ENCODE results near the gene PDAP1. TPM values are rescaled to one million over a fixed set of nuclear protein-coding genes. Genes with fewer than 3 reads are reported as not detected.

Gene PDAP1
- total and polyA plus RNA-seq, 2 experiments from 2014 or later, result 93.1 to 134 TPM

GRCh38 chr7:99406557-99406956 lies 1.8 kb downstream of the PDAP1 start (continued):
- TF ChIP-seq ZNF462 (CRISPR knock-in tag; IDR thresholded peaks at IDR 0.05), result no peak
- no peak for TF ChIP-seq CREB1 (CRISPR knock-in tag; IDR thresholded peaks at IDR 0.05; ENCODE audit: low read depth)
- TF ChIP-seq ZNF114 (CRISPR knock-in tag; IDR thresholded peaks at IDR 0.05), result no peak
- no peak for TF ChIP-seq EZH2 (IDR thresholded peaks at IDR 0.05; ENCODE audit: low read depth, unreplicated experiment)
- TF ChIP-seq POLR2AphosphoS5 (IDR thresholded peaks at IDR 0.05; ENCODE audit: low read depth), result no peak
- TF ChIP-seq NANOG (IDR thresholded peaks at IDR 0.05; ENCODE audit: borderline replicate concordance), result no peak

GRCh38 chr7:99404977-99405320 lies 3.4 kb downstream of the PDAP1 start:
- DNase-seq (ENCODE audit: low spot score) (no peak), ATAC-seq (no peak)
- Mint-ChIP-seq H3K27me3 (ENCODE audit: insufficient read depth, low read depth, poor library complexity) (peaks cover 13% of the 10 kb centered on the region), H3K36me3 (ENCODE audit: low read depth) (peaks cover 62% of the 10 kb centered on the region), H3K27ac (no peak overlapping the region), H3K9me3 (no peaks in the 10 kb centered on the region), H3K4me3 (no peak overlapping the region), H3K4me1 (peaks cover 16% of the 10 kb centered on the region)
- Histone ChIP-seq H2AFZ (no peak overlapping the region), H3K27me3 (ENCODE audit: insufficient read depth) (no peaks in the 10 kb centered on the region), H4K20me1 (replicated peaks; ENCODE audit: insufficient read depth) (peaks cover 31% of the 10 kb centered on the region), H3K4me2 (no peak overlapping the region), H3K4me3 (no peak overlapping the region), H3F3A (replicated peaks; ENCODE audit: low read depth) (peaks cover 21% of the 10 kb centered on the region), H3K4me1 (ENCODE audit: insufficient read depth) (peaks cover 18% of the 10 kb centered on the region), H3K79me2 (replicated peaks; ENCODE audit: insufficient read depth) (peaks cover 62% of the 10 kb centered on the region), H3K9me2 (ENCODE audit: insufficient read depth) (no peaks in the 10 kb centered on the region), H3K36me3 (ENCODE audit: insufficient read depth) (peaks cover 27% of the 10 kb centered on the region), H3K27ac (ENCODE audit: low read depth) (no peak overlapping the region)
- TF ChIP-seq ZNF462 (CRISPR knock-in tag; IDR thresholded peaks at IDR 0.05) (no peak), NANOG (IDR thresholded peaks at IDR 0.05; ENCODE audit: borderline replicate concordance) (no peak), ETS1 (IDR thresholded peaks at IDR 0.05) (no peak), STAT1 (IDR thresholded peaks at IDR 0.05; ENCODE audit: unreplicated experiment) (no peak), EZH2phosphoT487 (IDR thresholded peaks at IDR 0.05; ENCODE audit: unreplicated experiment) (no peak)
